Measurements from ENCODE around the gene REV1. TPM values are rescaled to one million over a fixed set of nuclear protein-coding genes. Genes with fewer than 3 reads are reported as not detected.

Gene REV1
- total RNA-seq, 3 donors from 2014 or later, result 40.2 to 53.4 (median 50.7) TPM

GRCh38 chr2:99395589-99396130 is 94.2 kb downstream of the REV1 start:
- Histone ChIP-seq H3K36me3 (ENCODE audit: low read depth) (no peaks in the 10 kb centered on the region), H3K9me3 (no peaks in the 10 kb centered on the region), H3K4me1 (ENCODE audit: low read depth) (no peaks in the 10 kb centered on the region), H3K4me3 (no peak overlapping the region)
- TF ChIP-seq CTCF (IDR thresholded peaks at IDR 0.05), result no peak
- peak; percentile 25 for ATAC-seq
- DNase-seq, result no peak
- intact Hi-C loops (cut with DNase I, micrococcal nuclease), result no loop called here

- intact Hi-C loops (cut with DNase I, micrococcal nuclease), result no loop called here
- TF ChIP-seq CTCF (IDR thresholded peaks at IDR 0.05), result no peak
- H3K36me3 ChIP-seq (ENCODE audit: low read depth), result no peaks in the 10 kb centered on the region
These were observed 99.9 kb downstream of the REV1 start for GRCh38 chr2:99389946-99390345.

DNA sequence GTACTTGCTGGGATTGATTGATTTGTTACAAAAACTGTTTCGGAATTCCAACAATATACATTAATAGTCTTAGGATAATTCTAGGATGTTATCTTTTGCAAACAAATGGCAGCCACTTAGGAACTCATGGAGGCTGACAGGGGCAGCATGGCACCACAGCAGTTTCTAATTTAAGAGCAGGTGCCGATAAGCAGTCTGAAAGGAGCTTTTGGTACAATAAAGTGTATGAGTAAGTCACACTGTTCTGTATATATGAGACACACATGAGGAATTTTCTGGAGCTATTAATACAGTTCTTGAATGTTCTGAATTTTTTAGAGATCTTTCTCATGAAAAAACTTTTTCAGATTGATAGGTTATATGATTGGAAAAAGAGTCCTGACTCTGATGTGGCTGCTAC is 100.4 kb downstream of the REV1 start:
- H3K36me3 ChIP-seq (ENCODE audit: low read depth), result no peaks in the 10 kb centered on the region
- no peaks in the 10 kb centered on the region for H3K4me1 ChIP-seq (ENCODE audit: low read depth)
- DNase-seq (no peak), ATAC-seq (no peak)
- TF ChIP-seq CTCF (IDR thresholded peaks at IDR 0.05), result no peak
- intact Hi-C loops (cut with DNase I, micrococcal nuclease), result no loop called here
- no peak overlapping the region for H3K4me3 ChIP-seq
- no peaks in the 10 kb centered on the region for H3K9me3 ChIP-seq

More at GRCh38 chr2:99389946-99390345, 99.9 kb downstream of the REV1 start:
- Histone ChIP-seq H3K4me1 (ENCODE audit: low read depth) (no peaks in the 10 kb centered on the region), H3K9me3 (no peaks in the 10 kb centered on the region), H3K4me3 (no peak overlapping the region)
- no peak for DNase-seq
- ATAC-seq, result no peak

DNA sequence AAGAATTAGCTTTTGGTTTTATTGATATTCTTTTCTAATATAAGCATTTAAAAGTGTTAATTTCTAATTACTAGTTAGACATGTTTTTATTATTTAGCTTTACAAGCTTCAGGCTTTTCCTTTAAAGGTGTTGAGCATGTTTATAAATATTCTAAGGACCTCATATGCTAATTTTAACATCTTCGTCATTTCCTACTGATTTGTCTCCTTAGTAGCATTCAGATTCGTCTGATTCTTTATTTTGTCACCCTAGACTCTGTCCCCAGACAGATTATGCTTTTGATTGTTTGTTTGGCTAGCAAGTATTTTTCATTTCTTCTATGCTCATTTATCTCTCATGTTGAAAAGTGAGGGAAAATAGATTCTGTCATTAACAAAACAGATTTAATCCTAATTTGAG is 100.9 kb downstream of the REV1 start:
- Histone ChIP-seq H3K4me1 (ENCODE audit: low read depth) (no peaks in the 10 kb centered on the region), H3K4me3 (no peak overlapping the region), H3K36me3 (ENCODE audit: low read depth) (no peaks in the 10 kb centered on the region), H3K9me3 (no peaks in the 10 kb centered on the region)
- ATAC-seq, result no peak
- no peak for TF ChIP-seq CTCF (IDR thresholded peaks at IDR 0.05)
- DNase-seq, result no peak
- intact Hi-C loops (cut with DNase I, micrococcal nuclease), result no loop called here

DNA sequence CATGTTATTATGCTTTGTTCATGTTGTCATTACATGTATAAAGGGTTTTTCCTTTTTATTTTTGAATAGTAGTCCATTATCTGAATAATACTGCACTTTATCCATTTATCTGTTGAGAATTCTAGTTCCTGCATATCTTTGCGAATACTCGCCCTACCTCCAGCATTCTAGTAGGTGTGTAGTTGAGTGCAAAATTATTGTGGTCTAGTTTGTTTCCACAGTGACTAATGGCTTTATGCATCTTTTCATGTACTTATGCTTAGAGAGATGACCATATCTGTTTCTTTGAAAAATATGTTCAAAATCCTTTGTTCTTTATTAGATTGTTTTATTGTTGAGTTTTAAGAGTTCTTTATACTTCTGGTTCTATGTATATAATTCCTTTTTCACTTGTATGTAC is 103.8 kb downstream of the REV1 start:
- no peak for TF ChIP-seq CTCF (IDR thresholded peaks at IDR 0.05)
- no peaks in the 10 kb centered on the region for H3K36me3 ChIP-seq (ENCODE audit: low read depth)
- no peaks in the 10 kb centered on the region for H3K4me1 ChIP-seq (ENCODE audit: low read depth)
- no peak overlapping the region for H3K4me3 ChIP-seq
- no peaks in the 10 kb centered on the region for H3K9me3 ChIP-seq
- DNase-seq (no peak), ATAC-seq (no peak)
- intact Hi-C loops (cut with DNase I, micrococcal nuclease), result no loop called here

DNA sequence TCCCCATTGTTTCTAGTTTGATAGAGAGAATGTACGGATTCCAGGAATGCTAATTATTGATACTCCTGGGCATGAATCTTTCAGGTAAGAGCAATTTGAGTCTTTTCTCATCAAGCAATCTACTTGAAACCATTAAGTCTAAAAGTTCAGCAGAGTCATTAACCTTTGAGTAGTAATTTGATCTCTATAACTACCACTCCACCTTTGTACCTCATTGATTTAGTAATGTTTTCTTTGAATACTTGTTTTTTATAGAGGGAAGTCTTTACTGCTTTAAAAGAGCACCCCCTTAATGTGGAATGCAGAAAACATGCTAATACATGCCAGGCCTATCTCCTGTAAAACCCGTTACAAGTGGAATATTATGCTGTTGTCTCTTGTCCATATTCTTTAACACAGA is 107.7 kb downstream of the REV1 start:
- intact Hi-C loops (cut with DNase I, micrococcal nuclease), result no loop called here
- H3K9me3 ChIP-seq, result no peaks in the 10 kb centered on the region
- no peak for TF ChIP-seq CTCF (IDR thresholded peaks at IDR 0.05)
- DNase-seq (no peak), ATAC-seq (no peak)
- H3K4me3 ChIP-seq, result no peak overlapping the region
- no peaks in the 10 kb centered on the region for H3K4me1 ChIP-seq (ENCODE audit: low read depth)
- H3K36me3 ChIP-seq (ENCODE audit: low read depth), result no peaks in the 10 kb centered on the region

Data from mucosa of descending colon (tissue), 3 donors.